ENCODE data around the gene NDUFAF5. TPM values are rescaled to one million over a fixed set of nuclear protein-coding genes. Genes with fewer than 3 reads are reported as not detected.

NDUFAF5 gene
- total and polyA plus RNA-seq, 2 donors (not counting 3 experiments of a cell fraction or from before 2014, with no cell fraction given) = 9.8 to 26.4 TPM

GRCh38 chr20:13784271-13784892 is 446 bp upstream of the NDUFAF5 start:
- BruUV-seq (replicated peaks) = TSS peak; percentile 38
- intact Hi-C loops (cut with micrococcal nuclease) (loop anchor here (2.0 kb wide), 1 partner anchor 146 kb away; the partner anchor contains the start of gene TASP1), dilution Hi-C loops (cut with MboI; ENCODE audit: extremely low pct_ligation_motif_present, low sequenced_read_pairs) (no loop called here)
- H3K9me1 ChIP-seq (replicated peaks; ENCODE audit: control insufficient read depth, extremely low read depth, insufficient read depth, low read length) = no peaks in the 10 kb centered on the region
- peak overlapping the region; percentile 68 to 96 (median 83) for H3K4me3 ChIP-seq (replicated peaks in 1 of 3; ENCODE audit: insufficient read depth in 1 of 3, low read depth in 1 of 3, low read length in 3 of 3)
- FAIRE-seq (no peak), DNase-seq (ENCODE audit: low read depth, low spot score) (no peak)
- H3K9me3 ChIP-seq (replicated peaks; ENCODE audit: control insufficient read depth, insufficient read depth, low read length) = no peaks in the 10 kb centered on the region
- ChIA-PET CTCF (interaction anchor here (1.1 to 3.2 kb wide), 4 partner anchors 9 to 237 kb away, joined by 4 to 36 read pairs (median 6); no protein-coding TSS in a partner anchor), POLR2A (interaction anchor here (0.6 to 1.2 kb wide), 3 partner anchors 9 to 145 kb away, joined by 3 to 7 read pairs (median 3); no protein-coding TSS in a partner anchor)
- TF ChIP-seq POLR2AphosphoS5 (IDR thresholded peaks at IDR 0.05; ENCODE audit: insufficient read depth, low read depth, low read length) (no peak), POLR2A (IDR thresholded peaks at IDR 0.05; ENCODE audit: low read depth, low read length) (peak; percentile 78)
- H3K79me2 ChIP-seq (ENCODE audit: control insufficient read depth, insufficient read depth, low read length) = peaks cover 65% of the 10 kb centered on the region
- H3K9ac ChIP-seq (replicated peaks; ENCODE audit: extremely low read depth, insufficient read depth, low read length) = peak overlapping the region; percentile 89
- peaks cover 4% of the 10 kb centered on the region for H4K20me1 ChIP-seq (replicated peaks; ENCODE audit: control insufficient read depth, extremely low read depth, insufficient read depth, low read length)
- peak overlapping the region; percentile 73 for H2AFZ ChIP-seq (ENCODE audit: low read depth, low read length)
- no peaks in the 10 kb centered on the region for H3K27me3 ChIP-seq (ENCODE audit: control insufficient read depth in 2 of 2, insufficient read depth in 2 of 2, low read length in 2 of 2)
- H3K36me3 ChIP-seq (ENCODE audit: control insufficient read depth in 2 of 2, extremely low read depth in 1 of 2, insufficient read depth in 2 of 2, low read length in 2 of 2) = peaks cover 7 to 14% of the 10 kb centered on the region in 2 experiments
- H3K4me2 ChIP-seq (ENCODE audit: insufficient read depth, low read length) = peak overlapping the region; percentile 79
- H3K27ac ChIP-seq (ENCODE audit: insufficient read depth, low read depth, low read length) = peak overlapping the region; percentile 60
- peaks cover 16% of the 10 kb centered on the region for H3K4me1 ChIP-seq (ENCODE audit: control insufficient read depth, extremely low read depth, insufficient read depth, low read length)

GRCh38 chr20:13786143-13786828 is 1.5 kb downstream of the NDUFAF5 start:
- H4K20me1 ChIP-seq (replicated peaks; ENCODE audit: control insufficient read depth, extremely low read depth, insufficient read depth, low read length) = peaks cover 4% of the 10 kb centered on the region
- H3K36me3 ChIP-seq (ENCODE audit: control insufficient read depth in 2 of 2, extremely low read depth in 1 of 2, insufficient read depth in 2 of 2, low read length in 2 of 2) = peaks cover 9 to 27% of the 10 kb centered on the region in 2 experiments
- H2AFZ ChIP-seq (ENCODE audit: low read depth, low read length) = no peak overlapping the region
- no peaks in the 10 kb centered on the region for H3K9me3 ChIP-seq (replicated peaks; ENCODE audit: control insufficient read depth, insufficient read depth, low read length)
- no peak overlapping the region for H3K27ac ChIP-seq (ENCODE audit: insufficient read depth, low read depth, low read length)
- H3K9ac ChIP-seq (replicated peaks; ENCODE audit: extremely low read depth, insufficient read depth, low read length) = peak overlapping the region; percentile 89
- peaks cover 55% of the 10 kb centered on the region for H3K79me2 ChIP-seq (ENCODE audit: control insufficient read depth, insufficient read depth, low read length)
- H3K4me1 ChIP-seq (ENCODE audit: control insufficient read depth, extremely low read depth, insufficient read depth, low read length) = peaks cover 16% of the 10 kb centered on the region
- intact Hi-C loops (cut with micrococcal nuclease) (loop anchor here (5.0 kb wide), 2 partner anchors 329 to 859 kb away; no protein-coding TSS in a partner anchor), dilution Hi-C loops (cut with MboI; ENCODE audit: extremely low pct_ligation_motif_present, low sequenced_read_pairs) (no loop called here)
- TF ChIP-seq FOS (IDR thresholded peaks at IDR 0.05; ENCODE audit: borderline replicate concordance, insufficient read depth, low read length) (no peak), POLR2AphosphoS5 (IDR thresholded peaks at IDR 0.05; ENCODE audit: insufficient read depth, low read depth, low read length) (no peak), POLR2A (IDR thresholded peaks at IDR 0.05; ENCODE audit: low read depth, low read length) (no peak), MYC (IDR thresholded peaks at IDR 0.05; ENCODE audit: low read depth, low read length) (no peak), GATA2 (IDR thresholded peaks at IDR 0.05; ENCODE audit: insufficient read depth, insufficient read length, low read depth, low read length) (no peak), EZH2 (IDR thresholded peaks at IDR 0.05; ENCODE audit: borderline replicate concordance, low read depth, low read length, severe bottlenecking) (no peak), JUN (IDR thresholded peaks at IDR 0.05; ENCODE audit: borderline replicate concordance, insufficient read depth, insufficient read length, low read depth) (no peak)
- no peaks in the 10 kb centered on the region for H3K9me1 ChIP-seq (replicated peaks; ENCODE audit: control insufficient read depth, extremely low read depth, insufficient read depth, low read length)
- FAIRE-seq = no peak
- ChIA-PET POLR2A (no interaction called here), CTCF (interaction anchor here (1.1 to 3.2 kb wide), 2 partner anchors 15 to 32 kb away, joined by 3 to 36 read pairs; no protein-coding TSS in a partner anchor)
- BruUV-seq (replicated peaks) = no TSS peak
- H3K27me3 ChIP-seq (ENCODE audit: control insufficient read depth in 2 of 2, insufficient read depth in 2 of 2, low read length in 2 of 2) = no peaks in the 10 kb centered on the region
- no peak for DNase-seq (ENCODE audit: low read depth, low spot score)
- peak overlapping the region in 2 of 3 experiments; percentile 14 to 96 for H3K4me3 ChIP-seq (replicated peaks in 1 of 3; ENCODE audit: insufficient read depth in 1 of 3, low read depth in 1 of 3, low read length in 3 of 3)
- H3K4me2 ChIP-seq (ENCODE audit: insufficient read depth, low read length) = peak overlapping the region; percentile 78
